Stimulated activated CD8-positive, alpha-beta memory T cell treated with anti-CD3 and anti-CD28 coated beads, Interleukin-4, amount 100 ng/mL, for 1 hour (primary cell): ENCODE measurements around the gene CCNK.

Experiments used
- DNase-seq, 2 donors: peaks; one replicate each; pipeline ENCODE4 v3.0.0-alpha.2; 2020; ENCODE audit warnings: low read depth in 2 of 2, low spot score in 1 of 2

CCNK gene

DNA sequence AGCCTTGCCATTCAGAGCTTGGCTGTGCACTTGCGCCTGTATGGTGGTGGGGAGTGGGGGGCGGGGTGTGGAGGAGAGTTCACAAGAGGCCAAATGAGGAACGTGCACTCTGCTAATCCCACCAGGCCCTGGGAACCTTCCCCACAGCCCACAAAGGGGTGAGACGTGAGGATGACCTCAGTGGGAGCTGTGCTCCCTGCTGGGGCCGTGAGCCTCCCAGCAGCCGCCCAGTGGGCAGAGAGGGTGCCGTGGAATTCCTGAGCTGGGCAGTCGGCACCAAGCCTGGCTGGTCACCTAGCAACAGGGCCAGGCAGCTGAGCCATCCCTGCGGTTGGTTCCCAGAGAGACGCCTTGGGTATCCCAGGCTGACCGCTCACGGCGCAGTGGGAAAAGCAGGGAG, 53.7 kb downstream of the CCNK start:
- no peak for DNase-seq

DNA sequence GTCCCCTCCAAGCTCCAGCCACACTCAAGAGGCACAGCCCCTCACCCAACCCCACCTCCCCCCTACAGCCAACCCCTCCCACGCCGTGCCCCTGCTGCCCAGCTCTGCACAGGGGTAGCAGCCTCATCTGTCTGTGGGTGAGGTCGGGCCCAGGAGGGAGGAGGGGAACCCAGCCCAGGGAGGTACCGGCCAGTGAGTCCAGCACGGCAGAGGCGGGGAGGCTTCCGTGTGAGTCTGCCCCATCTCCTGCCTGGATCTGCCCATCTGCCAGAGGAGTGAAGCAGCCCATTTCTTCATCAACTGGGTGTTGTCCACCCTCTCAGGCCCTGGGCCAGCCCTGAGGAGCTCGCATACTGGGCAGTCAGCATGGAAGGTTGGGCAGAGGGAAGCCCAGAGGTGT, 54.2 kb downstream of the CCNK start:
- no peak for DNase-seq

DNA sequence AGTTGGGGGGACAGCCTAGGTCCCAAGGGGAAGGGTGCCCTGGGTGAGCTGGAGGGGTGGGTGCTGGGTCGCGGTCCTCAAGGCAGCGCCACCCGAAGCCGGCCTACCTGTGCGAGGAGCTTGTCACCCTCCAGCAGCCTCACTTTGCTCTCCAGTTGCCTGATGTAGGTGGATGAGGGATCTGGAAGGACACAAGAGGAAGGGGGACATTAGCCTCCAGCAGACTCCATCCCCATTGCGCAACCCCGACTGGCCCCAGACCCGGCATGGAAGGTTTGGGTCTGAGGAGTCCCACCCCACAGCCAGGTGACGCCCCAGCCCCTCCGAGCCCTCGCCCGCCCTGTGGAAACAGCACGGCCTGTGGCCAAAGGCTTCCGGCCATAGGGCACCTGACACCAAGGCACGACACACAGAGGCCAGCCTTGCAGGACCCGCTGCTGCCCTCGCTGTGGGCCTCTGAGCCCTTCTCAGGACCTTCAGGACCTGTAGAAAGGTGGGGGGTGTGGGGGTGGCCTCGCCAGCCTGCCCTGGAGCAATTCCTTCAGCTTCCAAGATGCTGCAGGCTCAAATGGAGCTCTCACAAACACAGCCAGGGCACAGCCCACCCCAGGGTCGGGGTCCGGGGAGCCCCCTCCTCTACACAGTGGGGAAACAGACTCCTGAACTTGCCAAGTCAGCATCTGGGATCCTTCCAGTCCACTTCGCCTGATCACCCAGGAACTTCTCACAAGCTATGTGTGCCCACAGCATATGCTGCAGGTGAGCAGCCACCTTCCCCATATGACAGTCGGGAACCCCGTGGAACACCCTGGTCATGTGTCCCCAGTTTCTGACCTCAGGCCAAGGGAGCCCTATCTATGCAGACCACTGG, 54.9 kb downstream of the CCNK start:
- DNase-seq: no peak

GRCh38 chr14:99537399-99537798, 56.2 kb downstream of the CCNK start:
- no peak for DNase-seq

- DNase-seq: no peak
Measured at GRCh38 chr14:99538275-99538674, 57.1 kb downstream of the CCNK start.

GRCh38 chr14:99538733-99539132, 57.5 kb downstream of the CCNK start:
- DNase-seq: no peak

DNA sequence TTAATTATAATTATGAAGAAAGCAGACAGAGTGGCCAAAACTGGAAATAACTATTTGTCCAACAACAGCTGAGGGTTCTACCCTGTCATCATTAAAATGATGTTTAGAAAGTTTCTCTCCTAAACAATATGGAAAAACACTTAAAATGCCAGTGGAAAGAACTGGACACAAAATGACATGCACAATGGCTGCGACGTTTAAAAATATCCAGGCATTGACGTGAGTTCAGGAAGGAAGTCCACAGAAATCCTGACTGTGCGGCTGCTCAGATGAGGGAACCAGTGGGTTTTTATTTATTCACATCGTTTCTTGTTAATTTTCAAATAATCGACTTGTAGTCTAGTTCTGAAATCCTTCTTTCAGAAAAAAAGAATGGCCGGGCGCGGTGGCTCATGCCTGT, 58.3 kb downstream of the CCNK start:
- DNase-seq: no peak

DNA sequence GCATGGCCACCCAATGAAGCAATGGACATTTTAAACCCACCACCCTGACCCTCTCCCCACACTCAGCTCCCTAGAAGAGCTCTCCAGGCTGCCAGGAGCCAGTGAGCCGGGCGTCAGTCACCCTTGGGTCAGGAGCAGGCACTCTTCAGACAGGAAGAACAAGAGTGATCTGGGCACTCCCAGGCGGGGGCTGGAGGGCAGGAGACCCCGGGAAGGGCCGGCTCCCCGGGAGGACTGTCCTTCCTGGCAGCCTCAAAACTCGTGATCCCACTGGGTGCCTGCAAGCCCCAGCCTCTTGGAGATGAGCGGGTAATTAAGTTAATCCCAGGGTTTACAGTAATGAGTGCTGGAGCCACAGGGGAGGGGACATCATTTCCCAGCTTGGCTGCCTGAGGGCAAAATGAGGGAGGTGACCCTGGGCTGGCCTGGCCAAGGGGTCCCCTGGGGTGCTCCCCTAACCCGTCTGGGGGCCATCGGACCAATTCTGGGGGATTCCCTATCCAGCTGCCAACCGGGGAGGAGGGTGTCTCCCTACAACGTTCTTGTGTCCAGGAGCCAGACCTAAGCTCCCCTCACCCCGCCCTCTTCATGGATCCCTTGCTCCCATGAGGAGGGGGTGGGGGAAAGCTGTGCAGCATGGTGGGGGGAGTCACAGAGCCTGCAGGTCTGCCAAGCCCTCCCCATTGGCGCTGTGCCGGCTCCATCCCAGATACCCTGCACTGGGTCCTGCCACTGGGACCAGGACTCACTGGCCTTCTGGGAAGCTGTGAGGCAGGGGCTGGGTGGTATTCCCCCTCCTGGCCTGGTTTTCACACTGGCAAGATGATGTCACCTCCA, 59.2 kb downstream of the CCNK start:
- no peak for DNase-seq

DNA sequence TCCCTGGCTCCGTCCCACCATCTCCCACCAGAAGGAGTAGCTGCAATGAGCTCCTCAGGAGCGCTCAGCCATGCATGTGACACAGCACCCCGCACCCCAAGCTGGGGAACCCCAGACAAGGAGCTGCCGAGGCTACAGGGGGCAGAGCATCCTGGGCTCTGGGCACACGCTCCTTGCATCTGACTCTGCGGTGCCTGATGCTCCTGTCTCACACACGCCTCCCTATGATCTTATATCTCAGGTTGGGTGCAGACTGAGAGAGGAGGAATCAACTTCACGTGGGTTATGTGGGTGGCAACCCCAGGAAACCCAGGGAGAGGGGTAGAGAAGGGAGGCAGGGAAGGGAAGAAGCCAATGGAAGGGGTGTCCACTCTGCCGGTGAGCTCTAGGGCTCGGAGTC, 60.0 kb downstream of the CCNK start:
- DNase-seq: no peak

DNA sequence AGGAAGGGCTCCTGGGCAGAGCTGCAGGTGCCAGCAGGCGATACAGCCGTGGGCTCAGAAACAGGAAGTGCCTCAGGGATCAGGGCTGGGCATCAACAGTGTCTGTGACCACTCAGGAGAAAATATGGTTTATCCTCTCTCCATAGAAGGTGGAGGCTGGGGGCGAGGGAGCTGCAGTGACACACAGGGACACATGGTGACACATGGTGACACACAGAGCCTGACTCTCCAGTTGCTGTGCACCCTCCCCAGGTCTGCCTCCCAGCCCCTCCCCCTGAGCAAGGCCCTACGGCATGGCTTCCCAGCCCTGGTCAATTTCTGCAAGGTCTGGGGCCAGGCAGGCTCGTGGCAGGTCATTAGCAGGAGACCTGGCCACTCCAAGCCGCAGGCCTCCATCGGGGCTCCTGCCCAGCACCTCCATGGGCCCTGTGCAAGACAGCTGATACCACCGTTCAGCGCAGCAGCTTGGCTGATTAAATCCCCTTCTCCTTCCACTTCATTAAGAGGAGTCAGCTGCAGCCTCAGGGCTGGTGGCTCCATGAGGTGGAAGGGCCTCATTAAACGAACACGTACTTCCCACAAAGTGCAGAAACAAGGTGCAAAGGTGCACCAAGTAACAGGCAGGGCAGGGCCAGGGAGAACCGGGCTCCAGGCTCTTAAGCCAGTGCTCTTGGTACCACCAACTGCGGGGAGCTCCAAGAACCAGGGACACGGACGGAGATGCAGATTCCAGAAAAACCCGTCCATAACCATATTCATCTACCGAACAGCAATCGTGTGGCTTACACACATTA, 60.7 kb downstream of the CCNK start:
- DNase-seq: no peak

- DNase-seq: no peak
Measured at GRCh38 chr14:99542566-99542965, 61.4 kb downstream of the CCNK start.

DNA sequence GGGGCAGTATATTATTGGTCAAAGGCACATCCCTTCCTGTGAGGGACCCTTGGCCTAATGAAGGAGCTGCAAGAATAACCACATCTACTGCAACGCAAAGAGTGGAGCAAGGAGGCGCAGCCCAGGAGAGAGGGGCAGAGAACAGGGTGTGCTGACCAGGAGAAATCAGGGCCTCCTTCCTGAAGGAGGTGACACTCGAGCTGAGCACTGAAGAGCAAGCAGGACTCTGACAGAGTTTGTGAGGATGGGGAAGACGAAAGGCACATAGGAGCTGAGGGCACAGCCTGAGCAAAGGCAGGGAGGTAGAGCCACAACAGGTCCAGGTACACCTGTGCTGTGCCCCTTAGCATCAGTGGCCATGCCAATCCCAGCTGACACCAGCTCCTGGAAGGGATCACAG, 62.2 kb downstream of the CCNK start:
- DNase-seq: no peak

- no peak for DNase-seq
Measured at GRCh38 chr14:99543985-99544384, 62.8 kb downstream of the CCNK start.

DNA sequence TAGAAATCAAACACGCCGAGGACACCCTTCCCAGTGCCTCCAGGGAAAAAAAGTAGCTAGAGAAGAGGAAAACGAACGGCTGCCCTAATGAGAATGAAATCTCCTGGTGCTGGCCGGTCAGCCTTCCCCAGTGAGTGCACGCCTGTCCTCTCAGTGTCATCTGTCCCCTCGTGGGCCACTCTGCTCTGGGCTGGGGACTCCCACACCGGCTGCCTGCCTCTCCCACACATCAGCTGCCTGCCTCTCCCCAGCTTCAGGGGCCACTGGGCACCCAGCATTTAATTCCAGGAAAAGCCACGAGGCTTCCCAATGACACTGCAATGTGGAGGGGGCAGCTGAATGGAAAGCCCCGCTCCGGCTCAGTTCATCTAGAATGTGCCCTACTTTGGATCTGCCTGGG, 63.8 kb downstream of the CCNK start:
- DNase-seq: no peak

DNA sequence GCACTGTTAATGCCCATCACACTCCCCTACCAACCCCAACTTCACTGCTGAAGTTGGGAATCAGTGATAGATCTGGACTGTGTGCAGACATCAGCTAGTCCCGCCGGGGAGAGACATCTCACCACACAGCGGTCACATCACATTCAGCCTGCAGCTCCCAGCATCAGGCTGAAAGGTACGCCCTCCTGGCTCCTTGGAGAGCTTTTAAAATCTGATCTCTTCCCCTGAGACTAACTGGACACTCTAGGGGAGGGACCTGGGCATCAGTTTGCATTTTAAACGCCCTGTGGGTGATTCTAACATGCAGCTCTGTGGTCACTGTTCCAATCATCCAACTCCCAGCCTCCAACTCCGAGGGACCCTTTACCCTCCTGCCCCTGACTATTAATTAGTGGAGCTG, 64.4 kb downstream of the CCNK start:
- no peak for DNase-seq

- DNase-seq: no peak
Measured at GRCh38 chr14:99546234-99546879, 65.1 kb downstream of the CCNK start.

GRCh38 chr14:99548255-99548654, 67.0 kb downstream of the CCNK start:
- no peak for DNase-seq

DNA sequence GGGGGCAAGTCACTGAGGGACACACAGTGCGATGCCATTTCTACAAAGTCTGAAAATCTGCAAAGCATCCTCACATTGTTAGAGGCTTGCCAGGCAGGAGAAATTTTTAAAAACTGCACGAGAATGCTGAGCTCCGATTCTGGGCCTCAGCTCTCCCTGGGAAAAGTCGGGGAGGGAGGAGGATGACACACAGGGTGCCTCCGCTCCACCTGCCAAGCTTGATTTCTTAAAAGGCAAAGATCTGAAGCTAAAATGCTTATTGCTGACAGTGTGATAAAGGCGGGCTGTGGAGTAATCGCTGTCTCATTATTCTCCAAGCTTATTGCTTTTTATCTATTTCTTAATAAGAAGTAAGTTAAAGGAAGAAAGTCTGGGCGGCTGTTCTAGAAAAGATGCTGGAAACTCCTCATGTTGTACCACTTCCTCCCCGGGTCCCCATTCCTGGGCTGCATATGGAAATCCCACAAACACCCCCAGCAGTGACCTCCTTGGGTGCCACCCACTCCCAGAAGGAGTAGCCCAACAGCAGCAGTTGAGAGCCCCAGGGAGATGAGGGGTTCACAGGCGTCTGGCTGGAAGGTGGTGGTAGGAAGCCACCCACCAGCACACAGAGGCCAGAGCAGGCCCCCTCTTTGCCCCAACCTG, 67.8 kb downstream of the CCNK start:
- no peak for DNase-seq

DNA sequence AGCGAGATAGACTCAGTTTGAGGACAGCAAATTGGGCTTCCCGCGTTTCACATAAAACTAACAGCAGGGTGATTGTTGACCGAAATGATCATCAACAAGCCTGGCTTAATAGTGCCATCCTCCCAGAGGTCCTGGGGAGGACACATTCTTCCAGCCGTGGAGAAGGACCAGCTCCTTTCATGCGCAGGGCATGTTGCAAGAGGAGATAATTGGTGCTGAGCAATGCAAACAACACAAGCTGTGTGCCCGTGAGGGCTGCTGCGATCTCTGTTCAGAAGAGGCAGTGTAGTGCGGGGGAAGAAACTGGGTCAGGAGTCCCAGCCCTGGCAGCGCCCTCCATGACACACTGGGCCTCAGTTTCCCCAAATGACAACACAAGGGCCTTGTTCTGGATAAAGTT, 68.5 kb downstream of the CCNK start:
- DNase-seq: no peak

GRCh38 chr14:99550387-99550992, 69.3 kb downstream of the CCNK start:
- no peak for DNase-seq
